K562 (cell line): ENCODE results near the gene ATXN7L1. TPM values are rescaled to one million over a fixed set of nuclear protein-coding genes. Genes with fewer than 3 reads are reported as not detected.

ENCODE experiments used
- ATAC-seq: fragments of 200-7000 bp; cut with Tn5 transposase; 3 replicates; pipeline ENCODE4 v1.9.1; 2020; ENCODE audit warnings: moderate library complexity
- BruUV-seq: library from RNA; stranded (reverse); fragments of 400-500 nt; replicated peaks from 2 replicates; lab custom pipeline; 2021; lab: Mats Ljungman, UMichigan
- CTCF ChIA-PET: fragments of 300-600 bp; formaldehyde crosslinking; extraction: SDS; loops from one replicate; lab custom pipeline; 2021; ENCODE audit warnings: low intra/inter-chr PET ratio; lab: Yijun Ruan, JAX
- POLR2A ChIA-PET: fragments of 300-600, 350-650 bp; sonication (Branson Sonifier 250); formaldehyde crosslinking; extraction: SDS; loops from one replicate; lab custom pipeline; 2021; ENCODE audit warnings: antibody characterized with exemption, inconsistent platforms; lab: Yijun Ruan, JAX
- DNase-seq, 4 experiments: peaks; one replicate each; pipeline versions ENCODE4 v3.0.0 to v3.0.0-alpha.2; 2011 to 2018; ENCODE audit warnings: low spot score in 3 of 4, mixed read lengths in 3 of 4; ENCODE audit errors: extremely low read depth in 1 of 4
- FAIRE-seq: peaks from 2 replicates; lab custom pipeline; 2011; peaks lifted over from hg19 to GRCh38; lab: Jason Lieb, UNC
- H2AFZ ChIP-seq: 2 replicates; pipeline ENCODE4 v1.6.0; 2011; ENCODE audit warnings: low read depth, low read length, control low read depth, inconsistent platforms
- H3K27ac ChIP-seq: fragments of 200-600 bp; 3 replicates; pipeline ENCODE4 v1.8.0; 2011; ENCODE audit warnings: low read depth, mild to moderate bottlenecking, control low read depth, inconsistent platforms, low read length, moderate library complexity, mixed read lengths; ENCODE audit errors: extremely low read depth
- H3K27me3 ChIP-seq, 2 experiments: fragments of 300-600 bp in 1 of 2; 2 replicates in 1 of 2; 3 replicates in 1 of 2; pipeline versions ENCODE4 v1.6.0 to v1.8.0; 2011; ENCODE audit warnings: inconsistent platforms in 2 of 2, low read length in 2 of 2, mild to moderate bottlenecking in 1 of 2, mixed read lengths in 1 of 2, moderate library complexity in 1 of 2; ENCODE audit not compliant: control insufficient read depth in 2 of 2, insufficient read depth in 2 of 2
- H3K36me3 ChIP-seq: fragments of 300-600 bp; 3 replicates; pipeline ENCODE4 v1.8.0; 2011; ENCODE audit warnings: mild to moderate bottlenecking, low read length, inconsistent platforms; ENCODE audit not compliant: control insufficient read depth, insufficient read depth
- H3K4me1 ChIP-seq, 2 experiments: fragments of 200-600 bp in 1 of 2; replicated peaks in 1 of 2; 2 replicates in 1 of 2; 3 replicates in 1 of 2; pipeline versions ENCODE4 v1.5.1 to v1.8.0; 2011; ENCODE audit warnings: inconsistent platforms in 2 of 2, low read length in 2 of 2, mild to moderate bottlenecking in 1 of 2, mixed read lengths in 1 of 2, moderate library complexity in 1 of 2; ENCODE audit not compliant: control insufficient read depth in 2 of 2, insufficient read depth in 2 of 2
- H3K4me2 ChIP-seq: 2 replicates; pipeline ENCODE4 v1.6.1; 2011; ENCODE audit warnings: low read length, control low read depth, inconsistent platforms, mixed read lengths; ENCODE audit not compliant: insufficient read depth
- H3K4me3 ChIP-seq: fragments of 200-600 bp; sonication (generic), shearing (Covaris generic); 2 replicates; pipeline ENCODE4 v1.5.1; 2016; ENCODE audit warnings: control low read depth, inconsistent platforms
- H3K79me2 ChIP-seq: fragments of 200-600 bp; 3 replicates; pipeline ENCODE4 v1.8.0; 2011; ENCODE audit warnings: low read length, inconsistent platforms; ENCODE audit not compliant: control insufficient read depth, insufficient read depth
- H3K9ac ChIP-seq, 2 experiments: 2 replicates each; pipeline versions ENCODE4 v1.6.0 to v1.6.1; 2011; ENCODE audit warnings: low read depth in 2 of 2, low read length in 2 of 2, control low read depth in 1 of 2, inconsistent platforms in 1 of 2, mild to moderate bottlenecking in 1 of 2, mixed read lengths in 1 of 2; ENCODE audit not compliant: insufficient read depth in 1 of 2
- H3K9me1 ChIP-seq: one replicate; pipeline ENCODE4 v1.6.0; 2011; ENCODE audit warnings: inconsistent platforms, mild to moderate bottlenecking, low read length, moderate library complexity; ENCODE audit not compliant: control insufficient read depth, insufficient read depth
- H3K9me3 ChIP-seq: replicated peaks from 2 replicates; pipeline ENCODE4 v1.5.1; 2011; ENCODE audit warnings: low read depth, low read length, inconsistent platforms; ENCODE audit not compliant: control insufficient read depth, insufficient read depth
- H4K20me1 ChIP-seq: replicated peaks from 2 replicates; pipeline ENCODE4 v1.6.1; 2011; ENCODE audit warnings: low read length, inconsistent platforms, mixed read lengths; ENCODE audit not compliant: control insufficient read depth, insufficient read depth
- BRF1 ChIP-seq: IDR thresholded peaks from 3 replicates; pipeline ENCODE4 v1.6.1; 2011; ENCODE audit warnings: borderline replicate concordance, mild to moderate bottlenecking; ENCODE audit not compliant: insufficient read length; ENCODE audit errors: extremely low read depth
- CBFA2T2 ChIP-seq: fragments of 450-650 bp; conservative IDR thresholded peaks from 2 replicates; pipeline ENCODE4 v1.6.1; 2017; ENCODE audit warnings: mild to moderate bottlenecking
- EZH2 ChIP-seq: IDR thresholded peaks from 2 replicates; pipeline ENCODE4 v1.6.1; 2012; ENCODE audit warnings: low read depth, mild to moderate bottlenecking, inconsistent platforms, low read length, borderline replicate concordance
- HNRNPK ChIP-seq: fragments of 200-400 bp; formaldehyde crosslinking; IDR thresholded peaks from one replicate; pipeline ENCODE4 v1.6.1; 2018; ENCODE audit warnings: mild to moderate bottlenecking, low read depth, low read length; ENCODE audit not compliant: poor library complexity, severe bottlenecking
- KDM2B ChIP-seq: fragments of 250-450 bp; sonication (Bioruptor Pico); IDR thresholded peaks from 2 replicates; pipeline ENCODE4 v1.8.0; 2021; ENCODE audit warnings: mild to moderate bottlenecking, moderate library complexity
- RBM25 ChIP-seq: fragments of 200-400 bp; formaldehyde crosslinking; IDR thresholded peaks from 2 replicates; pipeline ENCODE4 v1.6.1; 2018; ENCODE audit warnings: low read length, low read depth, moderate library complexity; ENCODE audit not compliant: severe bottlenecking
- SIN3A ChIP-seq, 2 experiments: fragments of 150-350 bp in 1 of 2; IDR thresholded peaks; 2 replicates each; pipeline ENCODE4 v1.6.1; 2011 to 2016; ENCODE audit warnings: borderline replicate concordance in 2 of 2, low read depth in 2 of 2, low read length in 2 of 2, mild to moderate bottlenecking in 2 of 2, moderate library complexity in 2 of 2; ENCODE audit not compliant: control insufficient read depth in 1 of 2
- ZNF282 ChIP-seq: sonication (generic); formaldehyde crosslinking; IDR thresholded peaks from 2 replicates; pipeline ENCODE4 v1.8.1; 2023; ENCODE audit warnings: missing genetic modification reagents
- ZNF707 ChIP-seq: fragments of 250-450 bp; sonication (Bioruptor Pico); conservative IDR thresholded peaks from 2 replicates; pipeline ENCODE4 v1.8.0; 2022; ENCODE audit warnings: inconsistent platforms, mild to moderate bottlenecking, moderate library complexity
- WGBS: fragments of 100-300 bp; shearing (Covaris generic); methylation state at CpG from one replicate; pipeline ENCODE4 v1.1.6; 2016; ENCODE audit warnings: low coverage, mixed read lengths; ENCODE audit not compliant: insufficient coverage; ENCODE audit errors: missing lambda C conversion rate; 5-methylcytosine and 5-hydroxymethylcytosine counted together
- in situ Hi-C: fragments of 300-500 bp; cut with MboI; formaldehyde crosslinking; loops from 4 replicates; pipeline ENCODE4 v1.15.0; 2018; ENCODE audit warnings: inconsistent platforms, mixed read lengths
- intact Hi-C: fragments of 100-400 bp; cut with micrococcal nuclease; formaldehyde crosslinking; loops from 2 replicates; pipeline ENCODE4 v1.14.2; 2022
- polyA plus RNA-seq, 8 experiments: library from polyadenylated mRNA; depleted of rRNA in 4 of 8; stranded (reverse) in 5 of 8; unstranded in 3 of 8; fragments of >200 nt; fragmentation: Nextera tagmentation in 2 of 8; fragmentation: Illumina TruSeq in 1 of 8; extraction: Ambion mirVana in 2 of 8; extraction: Trizol in 1 of 8; gene quantifications; 2 replicates each; pipeline versions ENCODE4 v1.2.1 to v1.2.3, GENCODE V29; 2011 to 2014; ENCODE audit warnings: inconsistent platforms in 1 of 8, missing spikeins in 1 of 8
- total RNA-seq, 7 experiments: library from RNA; depleted of rRNA in 6 of 7; stranded (reverse); fragments of >200 nt in 6 of 7; fragmentation: Illumina TruSeq in 2 of 7; extraction: Trizol in 2 of 7; gene quantifications; 2 replicates each; pipeline versions ENCODE4 v1.2.1 to v1.2.3, GENCODE V29; 2011 to 2021; ENCODE audit warnings: low replicate concordance in 1 of 7
- TF ChIP-seq, protein P1 (sequence below), 2 experiments: fragments of 250-450 bp in 1 of 2; fragments of 450-650 bp in 1 of 2; sonication (Bioruptor Pico) in 1 of 2; IDR thresholded peaks; 2 replicates each; pipeline versions ENCODE4 v1.6.1 to v1.8.0; 2016 to 2021; ENCODE audit warnings: mild to moderate bottlenecking in 2 of 2, moderate library complexity in 2 of 2, missing compliant biosample characterization in 1 of 2, missing genetic modification characterization in 1 of 2

The ATXN7L1 gene
- total and polyA plus RNA-seq, 9 of the 15 experiments (the other 6 are each of a cell fraction or from before 2014, with no cell fraction given): 6.6 to 13.7 (median 10.7) TPM

DNA sequence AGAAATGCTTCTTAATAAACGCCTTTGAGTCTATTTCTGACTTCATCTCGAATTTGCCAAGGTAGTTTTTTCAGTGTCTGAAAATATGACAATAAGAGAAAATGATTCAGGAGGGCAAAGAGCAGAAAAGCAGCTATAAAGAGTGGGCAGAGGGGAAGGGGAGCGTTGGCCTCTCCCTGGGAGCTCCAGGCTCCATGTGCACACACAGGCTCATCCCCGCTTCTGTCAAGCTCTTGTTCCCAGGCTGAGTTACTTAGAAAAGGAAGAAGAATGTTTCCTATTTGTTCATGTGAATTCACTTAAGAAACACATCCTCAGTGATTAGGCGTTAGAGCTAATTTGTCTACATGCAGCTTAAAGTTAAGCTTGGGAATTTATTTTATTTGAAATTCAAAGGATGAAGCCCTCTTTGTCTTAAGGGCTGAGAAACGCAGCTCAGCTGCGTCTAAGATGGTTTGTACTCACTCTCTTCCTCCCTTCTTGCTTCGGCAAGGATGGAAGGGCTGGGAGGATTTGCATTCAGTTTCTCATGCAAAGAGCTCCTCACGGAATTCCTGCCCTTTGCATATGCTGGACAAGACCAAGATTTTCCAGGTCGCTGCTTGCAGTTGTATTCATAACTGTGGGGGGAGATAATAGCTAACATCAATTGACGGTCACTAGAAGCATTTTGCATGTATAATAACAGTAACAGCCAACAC, 29.0 kb upstream of the ATXN7L1 start:
- DNase-seq (no peak), FAIRE-seq (no peak), ATAC-seq (no peak)
- BruUV-seq: no TSS peak
- Histone ChIP-seq H3K9ac (no peak overlapping the region), H3K9me1 (no peaks in the 10 kb centered on the region), H2AFZ (no peak overlapping the region), H3K27me3 (peaks cover 6 to 41% of the 10 kb centered on the region in 2 experiments; a peak in 4 of 5 replicates), H3K9me3 (no peaks in the 10 kb centered on the region), H3K4me3 (no peak overlapping the region), H3K4me1 (no peaks in the 10 kb centered on the region), H3K79me2 (no peaks in the 10 kb centered on the region), H4K20me1 (no peaks in the 10 kb centered on the region), H3K36me3 (no peaks in the 10 kb centered on the region), H3K27ac (no peak overlapping the region), H3K4me2 (no peak overlapping the region)
- in situ Hi-C loops (no loop called here), intact Hi-C loops (no loop called here)
- CTCF ChIA-PET: no interaction called here
- 0% methylated on average over 11 of the region's 11 CpGs for whole genome bisulfite sequencing
- TF ChIP-seq EZH2 (peak; percentile 67; the same call in 1 of the 2 replicates), BRF1 (no peak)
- POLR2A ChIA-PET: interaction anchor here (0.7 to 1.6 kb wide), 3 partner anchors 8 to 34 kb away, joined by 3 read pairs; no protein-coding TSS in a partner anchor

DNA sequence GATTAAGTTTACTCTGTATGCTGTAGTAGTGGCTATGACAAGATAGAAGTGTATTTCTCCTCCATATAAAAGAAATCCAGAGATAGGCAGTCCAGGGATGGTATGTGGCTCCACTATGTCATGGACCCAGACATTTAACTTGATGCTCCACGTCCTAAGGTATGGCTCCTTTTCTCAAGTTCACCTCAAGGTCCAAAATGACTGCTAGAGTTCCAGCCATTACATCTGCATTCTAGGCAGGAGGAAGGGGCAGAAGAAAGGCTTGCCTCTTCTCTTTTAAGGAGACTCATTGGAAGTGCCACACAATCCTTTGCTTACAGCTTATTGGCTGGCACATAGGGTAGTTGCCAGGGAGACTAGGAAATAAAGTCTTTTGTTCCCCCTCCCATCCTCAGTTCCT, 27.7 kb upstream of the ATXN7L1 start:
- H4K20me1 ChIP-seq: no peaks in the 10 kb centered on the region
- no peaks in the 10 kb centered on the region for H3K79me2 ChIP-seq
- peaks cover 8 to 36% of the 10 kb centered on the region in 2 experiments; a peak in 4 of 5 replicates for H3K27me3 ChIP-seq
- no peak overlapping the region for H3K9ac ChIP-seq
- FAIRE-seq (no peak), ATAC-seq (no peak), DNase-seq (no peak)
- in situ Hi-C loops (no loop called here), intact Hi-C loops (no loop called here)
- no peak overlapping the region for H3K4me2 ChIP-seq
- no peak overlapping the region for H3K27ac ChIP-seq
- 0% methylated on average over 1 of the region's 1 CpG for WGBS
- H3K9me3 ChIP-seq: no peaks in the 10 kb centered on the region
- ChIA-PET CTCF (no interaction called here), POLR2A (interaction anchor here (1.0 kb wide), 1 partner anchor 9 kb away, joined by 3 read pairs; no protein-coding TSS in a partner anchor)
- no peaks in the 10 kb centered on the region for H3K9me1 ChIP-seq
- no TSS peak for BruUV-seq
- H3K36me3 ChIP-seq: no peaks in the 10 kb centered on the region
- H3K4me3 ChIP-seq: no peak overlapping the region
- no peaks in the 10 kb centered on the region for H3K4me1 ChIP-seq
- no peak for TF ChIP-seq KDM2B (CRISPR knock-in tag)
- TF ChIP-seq HNRNPK: no peak
- TF ChIP-seq ZNF707: no peak
- no peak for TF ChIP-seq CBFA2T2
- no peak for TF ChIP-seq ZNF282 (CRISPR knock-in tag)
- TF ChIP-seq, protein P1, sequence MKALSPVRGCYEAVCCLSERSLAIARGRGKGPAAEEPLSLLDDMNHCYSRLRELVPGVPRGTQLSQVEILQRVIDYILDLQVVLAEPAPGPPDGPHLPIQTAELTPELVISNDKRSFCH (CRISPR knock-in tag; IDR thresholded peaks at IDR 0.05): no peak
- TF ChIP-seq, protein P1 (tag; IDR thresholded peaks at IDR 0.05): no peak
- no peak for TF ChIP-seq SIN3A (IDR thresholded peaks at IDR 0.05; ENCODE audit: borderline replicate concordance in 2 of 2, control insufficient read depth in 1 of 2, low read depth in 2 of 2, low read length in 2 of 2)
- peak; percentile 93 for TF ChIP-seq RBM25
- H2AFZ ChIP-seq: no peak overlapping the region
